22Rv1 (cell line): ENCODE measurements around the gene FTL.

Experiments used
- H3K27ac ChIP-seq: fragments of 450-650 bp; 2 replicates; pipeline ENCODE4 v1.5.1; 2017
- ZFX ChIP-seq: fragments of 450-650 bp; IDR thresholded peaks from 2 replicates; pipeline ENCODE4 v1.6.1; 2017; ENCODE audit warnings: antibody characterized with exemption, borderline replicate concordance
- TF ChIP-seq, protein P1 (sequence below): fragments of 450-650 bp; IDR thresholded peaks from 2 replicates; pipeline ENCODE4 v1.5.1; 2017; ENCODE audit warnings: mild to moderate bottlenecking

Gene FTL

GRCh38 chr19:48990400-48990799 lies 25.3 kb downstream of the FTL start:
- 0 out of 2 replicates have a peak overlapping the region, but pooled peaks have one; percentile 2 for H3K27ac ChIP-seq
- TF ChIP-seq, protein P1, sequence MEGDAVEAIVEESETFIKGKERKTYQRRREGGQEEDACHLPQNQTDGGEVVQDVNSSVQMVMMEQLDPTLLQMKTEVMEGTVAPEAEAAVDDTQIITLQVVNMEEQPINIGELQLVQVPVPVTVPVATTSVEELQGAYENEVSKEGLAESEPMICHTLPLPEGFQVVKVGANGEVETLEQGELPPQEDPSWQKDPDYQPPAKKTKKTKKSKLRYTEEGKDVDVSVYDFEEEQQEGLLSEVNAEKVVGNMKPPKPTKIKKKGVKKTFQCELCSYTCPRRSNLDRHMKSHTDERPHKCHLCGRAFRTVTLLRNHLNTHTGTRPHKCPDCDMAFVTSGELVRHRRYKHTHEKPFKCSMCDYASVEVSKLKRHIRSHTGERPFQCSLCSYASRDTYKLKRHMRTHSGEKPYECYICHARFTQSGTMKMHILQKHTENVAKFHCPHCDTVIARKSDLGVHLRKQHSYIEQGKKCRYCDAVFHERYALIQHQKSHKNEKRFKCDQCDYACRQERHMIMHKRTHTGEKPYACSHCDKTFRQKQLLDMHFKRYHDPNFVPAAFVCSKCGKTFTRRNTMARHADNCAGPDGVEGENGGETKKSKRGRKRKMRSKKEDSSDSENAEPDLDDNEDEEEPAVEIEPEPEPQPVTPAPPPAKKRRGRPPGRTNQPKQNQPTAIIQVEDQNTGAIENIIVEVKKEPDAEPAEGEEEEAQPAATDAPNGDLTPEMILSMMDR = no peak
- no peak for TF ChIP-seq ZFX

DNA sequence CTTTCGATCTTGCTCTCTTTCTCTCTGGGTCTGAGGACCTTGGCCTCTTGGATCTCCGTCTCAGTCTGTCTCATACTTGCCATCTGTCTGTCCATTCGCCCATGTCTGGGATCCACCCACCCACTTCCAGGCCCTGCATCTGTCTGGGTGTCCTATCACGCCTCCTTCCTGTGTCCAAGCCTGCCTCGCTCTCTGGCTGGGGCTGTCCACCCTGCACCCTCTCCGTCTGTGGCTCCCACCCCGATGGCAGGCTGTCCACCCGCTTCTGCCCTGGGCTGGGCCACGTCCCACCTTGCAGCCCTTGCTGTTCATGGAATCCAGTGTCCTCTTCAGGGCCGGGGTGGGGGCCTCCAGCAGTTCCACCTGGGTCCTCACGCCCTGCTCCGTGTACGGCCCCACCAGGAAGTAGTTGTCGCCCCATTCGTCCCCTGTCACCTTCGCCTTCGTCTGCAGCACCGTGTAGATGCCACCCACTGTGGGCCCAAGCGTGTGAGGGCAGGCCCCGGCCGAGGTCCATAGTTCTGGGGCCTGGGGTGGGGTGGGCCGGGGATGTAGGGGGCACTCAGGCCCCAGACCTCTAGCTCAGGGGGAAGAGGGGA lies 26.0 kb downstream of the FTL start:
- 0 out of 2 replicates have a peak overlapping the region, but pooled peaks have one; percentile 2 for H3K27ac ChIP-seq

DNA sequence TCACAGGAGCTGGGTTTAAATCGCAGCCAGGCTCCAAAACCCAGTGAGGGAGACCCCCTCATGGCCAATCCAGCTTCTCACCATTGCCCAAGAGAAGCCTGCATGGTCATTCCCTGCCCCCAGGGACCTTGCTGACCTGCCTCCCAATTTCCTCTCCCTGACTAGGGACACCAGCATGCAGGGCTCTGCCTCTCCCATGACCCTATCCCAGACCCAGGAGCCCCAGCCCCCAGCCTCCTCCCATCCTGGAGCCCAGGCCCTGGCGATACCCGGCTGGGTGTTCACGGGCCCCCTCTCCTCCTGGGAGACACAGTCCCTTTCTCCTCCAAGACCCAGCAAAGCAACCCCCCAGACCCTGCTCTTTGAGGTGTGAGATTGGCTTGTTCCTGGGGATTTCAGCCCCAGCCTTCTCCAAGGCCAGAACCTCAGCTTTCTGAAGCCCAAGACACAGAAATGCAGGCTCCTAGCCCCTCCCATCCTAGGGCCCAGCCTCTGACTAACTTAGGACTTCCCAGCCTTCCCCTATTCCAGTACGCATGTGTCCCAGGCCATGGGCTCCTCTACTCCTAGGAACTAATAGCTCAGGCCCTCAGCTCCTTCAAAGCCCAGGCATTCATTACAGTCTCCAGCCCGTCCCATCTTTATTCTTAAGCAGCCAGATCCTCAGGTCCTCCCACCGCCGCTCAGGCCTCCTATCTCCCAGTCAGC lies 26.9 kb downstream of the FTL start:
- H3K27ac ChIP-seq = peak overlapping the region; percentile 92
- no peak for TF ChIP-seq ZFX
- TF ChIP-seq, protein P1 = no peak

More for the DNA sequence above, 26.0 kb downstream of the FTL start:
- TF ChIP-seq ZFX = no peak
- TF ChIP-seq, protein P1 = no peak

- TF ChIP-seq ZFX = no peak
- TF ChIP-seq, protein P1 = no peak
- peak overlapping the region; percentile 92 for H3K27ac ChIP-seq
These were observed 27.6 kb downstream of the FTL start for GRCh38 chr19:48992581-48993174.

- H3K27ac ChIP-seq = peak within 1 kb of the TSS; percentile 92
- TF ChIP-seq, protein P1 = peak; percentile 98
- TF ChIP-seq ZFX = no peak
These were observed 28.3 kb downstream of the FTL start, which contains the start of the genes GYS1 and RUVBL2 for GRCh38 chr19:48993175-48994034. TSS of gene GYS1 (minus strand) at chr19:48993309. CDS start at chr19:48993112, 197 bp downstream. TSS of gene RUVBL2 (plus strand) at chr19:48993887. CDS start at chr19:48993912, 25 bp downstream.

- TF ChIP-seq, protein P1 = no peak
- no peak for TF ChIP-seq ZFX
- H3K27ac ChIP-seq = peak overlapping the region; percentile 92
These were observed 28.9 kb downstream of the FTL start for GRCh38 chr19:48994035-48994386.
